ENCODE results near the gene PTPRM. TPM values are rescaled to one million over a fixed set of nuclear protein-coding genes. Genes with fewer than 3 reads are reported as not detected.

PTPRM gene
- total and polyA plus RNA-seq, 2 donors (not counting 3 experiments of a cell fraction or from before 2014, with no cell fraction given), result 37.4 to 43.7 TPM

DNA sequence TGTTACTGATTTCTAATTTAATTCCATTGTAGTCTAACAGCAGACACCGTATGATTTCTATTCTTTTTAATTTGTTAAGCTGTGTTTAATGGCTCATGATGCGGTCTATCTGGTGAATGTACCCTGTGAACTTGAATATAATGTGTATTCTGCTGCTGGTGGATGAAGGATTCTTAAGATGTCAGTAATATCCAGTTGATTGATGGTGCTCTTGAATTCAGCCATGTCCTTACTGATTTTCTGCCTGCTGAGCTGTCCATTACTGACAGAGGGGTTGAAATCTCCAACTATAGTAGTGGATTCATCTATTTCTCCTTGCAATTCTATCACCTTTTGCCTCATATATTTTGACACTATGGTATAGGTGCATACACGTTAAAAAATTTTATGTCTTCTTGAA lies 668.8 kb downstream of the PTPRM start:
- dilution Hi-C loops (cut with MboI; ENCODE audit: extremely low pct_ligation_motif_present, low sequenced_read_pairs), result no loop called here
- BruUV-seq (replicated peaks), result no TSS peak
- Histone ChIP-seq H3K9ac (replicated peaks; ENCODE audit: extremely low read depth, insufficient read depth, low read length) (no peak overlapping the region), H2AFZ (ENCODE audit: low read depth, low read length) (no peak overlapping the region), H3K27ac (ENCODE audit: insufficient read depth, low read depth, low read length) (no peak overlapping the region), H3K79me2 (ENCODE audit: control insufficient read depth, insufficient read depth, low read length) (no peaks in the 10 kb centered on the region), H3K36me3 (ENCODE audit: control insufficient read depth in 2 of 2, extremely low read depth in 1 of 2, insufficient read depth in 2 of 2, low read length in 2 of 2) (no peaks in the 10 kb centered on the region), H3K9me1 (replicated peaks; ENCODE audit: control insufficient read depth, extremely low read depth, insufficient read depth, low read length) (no peaks in the 10 kb centered on the region), H3K4me3 (replicated peaks in 1 of 3; ENCODE audit: insufficient read depth in 1 of 3, low read depth in 1 of 3, low read length in 3 of 3) (no peak overlapping the region), H3K27me3 (ENCODE audit: control insufficient read depth in 2 of 2, insufficient read depth in 2 of 2, low read length in 2 of 2) (no peaks in the 10 kb centered on the region), H4K20me1 (replicated peaks; ENCODE audit: control insufficient read depth, extremely low read depth, insufficient read depth, low read length) (no peaks in the 10 kb centered on the region), H3K4me2 (ENCODE audit: insufficient read depth, low read length) (no peak overlapping the region), H3K9me3 (replicated peaks; ENCODE audit: control insufficient read depth, insufficient read depth, low read length) (no peaks in the 10 kb centered on the region), H3K4me1 (ENCODE audit: control insufficient read depth, extremely low read depth, insufficient read depth, low read length) (no peaks in the 10 kb centered on the region)
- DNase-seq (ENCODE audit: low read depth, low spot score) (no peak), FAIRE-seq (no peak)
- intact Hi-C loops (cut with micrococcal nuclease), result no loop called here
- CTCF ChIA-PET, result no interaction called here
- TF ChIP-seq MYC (IDR thresholded peaks at IDR 0.05; ENCODE audit: low read depth, low read length) (no peak), FOS (IDR thresholded peaks at IDR 0.05; ENCODE audit: borderline replicate concordance, insufficient read depth, low read length) (no peak), GATA2 (IDR thresholded peaks at IDR 0.05; ENCODE audit: insufficient read depth, insufficient read length, low read depth, low read length) (no peak), EZH2 (IDR thresholded peaks at IDR 0.05; ENCODE audit: borderline replicate concordance, low read depth, low read length, severe bottlenecking) (no peak), POLR2AphosphoS5 (IDR thresholded peaks at IDR 0.05; ENCODE audit: insufficient read depth, low read depth, low read length) (no peak), POLR2A (IDR thresholded peaks at IDR 0.05; ENCODE audit: low read depth, low read length) (no peak), JUN (IDR thresholded peaks at IDR 0.05; ENCODE audit: borderline replicate concordance, insufficient read depth, insufficient read length, low read depth) (no peak)
- TF ChIP-seq, protein P1, sequence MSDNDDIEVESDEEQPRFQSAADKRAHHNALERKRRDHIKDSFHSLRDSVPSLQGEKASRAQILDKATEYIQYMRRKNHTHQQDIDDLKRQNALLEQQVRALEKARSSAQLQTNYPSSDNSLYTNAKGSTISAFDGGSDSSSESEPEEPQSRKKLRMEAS (IDR thresholded peaks at IDR 0.05; ENCODE audit: insufficient read depth, insufficient read length), result no peak
- TF ChIP-seq, protein P2, sequence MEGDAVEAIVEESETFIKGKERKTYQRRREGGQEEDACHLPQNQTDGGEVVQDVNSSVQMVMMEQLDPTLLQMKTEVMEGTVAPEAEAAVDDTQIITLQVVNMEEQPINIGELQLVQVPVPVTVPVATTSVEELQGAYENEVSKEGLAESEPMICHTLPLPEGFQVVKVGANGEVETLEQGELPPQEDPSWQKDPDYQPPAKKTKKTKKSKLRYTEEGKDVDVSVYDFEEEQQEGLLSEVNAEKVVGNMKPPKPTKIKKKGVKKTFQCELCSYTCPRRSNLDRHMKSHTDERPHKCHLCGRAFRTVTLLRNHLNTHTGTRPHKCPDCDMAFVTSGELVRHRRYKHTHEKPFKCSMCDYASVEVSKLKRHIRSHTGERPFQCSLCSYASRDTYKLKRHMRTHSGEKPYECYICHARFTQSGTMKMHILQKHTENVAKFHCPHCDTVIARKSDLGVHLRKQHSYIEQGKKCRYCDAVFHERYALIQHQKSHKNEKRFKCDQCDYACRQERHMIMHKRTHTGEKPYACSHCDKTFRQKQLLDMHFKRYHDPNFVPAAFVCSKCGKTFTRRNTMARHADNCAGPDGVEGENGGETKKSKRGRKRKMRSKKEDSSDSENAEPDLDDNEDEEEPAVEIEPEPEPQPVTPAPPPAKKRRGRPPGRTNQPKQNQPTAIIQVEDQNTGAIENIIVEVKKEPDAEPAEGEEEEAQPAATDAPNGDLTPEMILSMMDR (IDR thresholded peaks at IDR 0.05; ENCODE audit: extremely low read depth in 1 of 2, insufficient read depth in 1 of 2, low read depth in 1 of 2, low read length in 2 of 2), result no peak
- POLR2A ChIA-PET, result no interaction called here

Measured in endothelial cell of umbilical vein (primary cell).